ENCODE measurements around the gene ATP1A2.

GRCh38 chr1:160070243-160071163 lies 45.1 kb upstream of the ATP1A2 start:
- TF ChIP-seq, protein P1, sequence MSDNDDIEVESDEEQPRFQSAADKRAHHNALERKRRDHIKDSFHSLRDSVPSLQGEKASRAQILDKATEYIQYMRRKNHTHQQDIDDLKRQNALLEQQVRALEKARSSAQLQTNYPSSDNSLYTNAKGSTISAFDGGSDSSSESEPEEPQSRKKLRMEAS (IDR thresholded peaks at IDR 0.05): no peak
- TF ChIP-seq, protein P2, sequence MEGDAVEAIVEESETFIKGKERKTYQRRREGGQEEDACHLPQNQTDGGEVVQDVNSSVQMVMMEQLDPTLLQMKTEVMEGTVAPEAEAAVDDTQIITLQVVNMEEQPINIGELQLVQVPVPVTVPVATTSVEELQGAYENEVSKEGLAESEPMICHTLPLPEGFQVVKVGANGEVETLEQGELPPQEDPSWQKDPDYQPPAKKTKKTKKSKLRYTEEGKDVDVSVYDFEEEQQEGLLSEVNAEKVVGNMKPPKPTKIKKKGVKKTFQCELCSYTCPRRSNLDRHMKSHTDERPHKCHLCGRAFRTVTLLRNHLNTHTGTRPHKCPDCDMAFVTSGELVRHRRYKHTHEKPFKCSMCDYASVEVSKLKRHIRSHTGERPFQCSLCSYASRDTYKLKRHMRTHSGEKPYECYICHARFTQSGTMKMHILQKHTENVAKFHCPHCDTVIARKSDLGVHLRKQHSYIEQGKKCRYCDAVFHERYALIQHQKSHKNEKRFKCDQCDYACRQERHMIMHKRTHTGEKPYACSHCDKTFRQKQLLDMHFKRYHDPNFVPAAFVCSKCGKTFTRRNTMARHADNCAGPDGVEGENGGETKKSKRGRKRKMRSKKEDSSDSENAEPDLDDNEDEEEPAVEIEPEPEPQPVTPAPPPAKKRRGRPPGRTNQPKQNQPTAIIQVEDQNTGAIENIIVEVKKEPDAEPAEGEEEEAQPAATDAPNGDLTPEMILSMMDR (IDR thresholded peaks at IDR 0.05; ENCODE audit: low read depth, low read length, missing input control): no peak
- TF ChIP-seq, protein P3, sequence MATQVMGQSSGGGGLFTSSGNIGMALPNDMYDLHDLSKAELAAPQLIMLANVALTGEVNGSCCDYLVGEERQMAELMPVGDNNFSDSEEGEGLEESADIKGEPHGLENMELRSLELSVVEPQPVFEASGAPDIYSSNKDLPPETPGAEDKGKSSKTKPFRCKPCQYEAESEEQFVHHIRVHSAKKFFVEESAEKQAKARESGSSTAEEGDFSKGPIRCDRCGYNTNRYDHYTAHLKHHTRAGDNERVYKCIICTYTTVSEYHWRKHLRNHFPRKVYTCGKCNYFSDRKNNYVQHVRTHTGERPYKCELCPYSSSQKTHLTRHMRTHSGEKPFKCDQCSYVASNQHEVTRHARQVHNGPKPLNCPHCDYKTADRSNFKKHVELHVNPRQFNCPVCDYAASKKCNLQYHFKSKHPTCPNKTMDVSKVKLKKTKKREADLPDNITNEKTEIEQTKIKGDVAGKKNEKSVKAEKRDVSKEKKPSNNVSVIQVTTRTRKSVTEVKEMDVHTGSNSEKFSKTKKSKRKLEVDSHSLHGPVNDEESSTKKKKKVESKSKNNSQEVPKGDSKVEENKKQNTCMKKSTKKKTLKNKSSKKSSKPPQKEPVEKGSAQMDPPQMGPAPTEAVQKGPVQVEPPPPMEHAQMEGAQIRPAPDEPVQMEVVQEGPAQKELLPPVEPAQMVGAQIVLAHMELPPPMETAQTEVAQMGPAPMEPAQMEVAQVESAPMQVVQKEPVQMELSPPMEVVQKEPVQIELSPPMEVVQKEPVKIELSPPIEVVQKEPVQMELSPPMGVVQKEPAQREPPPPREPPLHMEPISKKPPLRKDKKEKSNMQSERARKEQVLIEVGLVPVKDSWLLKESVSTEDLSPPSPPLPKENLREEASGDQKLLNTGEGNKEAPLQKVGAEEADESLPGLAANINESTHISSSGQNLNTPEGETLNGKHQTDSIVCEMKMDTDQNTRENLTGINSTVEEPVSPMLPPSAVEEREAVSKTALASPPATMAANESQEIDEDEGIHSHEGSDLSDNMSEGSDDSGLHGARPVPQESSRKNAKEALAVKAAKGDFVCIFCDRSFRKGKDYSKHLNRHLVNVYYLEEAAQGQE (IDR thresholded peaks at IDR 0.05): no peak
- TF ChIP-seq, protein P4, sequence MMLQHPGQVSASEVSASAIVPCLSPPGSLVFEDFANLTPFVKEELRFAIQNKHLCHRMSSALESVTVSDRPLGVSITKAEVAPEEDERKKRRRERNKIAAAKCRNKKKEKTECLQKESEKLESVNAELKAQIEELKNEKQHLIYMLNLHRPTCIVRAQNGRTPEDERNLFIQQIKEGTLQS (IDR thresholded peaks at IDR 0.05): no peak
- no peak for TF ChIP-seq FOXA2 (IDR thresholded peaks at IDR 0.05)
- TF ChIP-seq TAF1 (conservative IDR thresholded peaks at IDR 0.05): no peak
